Measurements from ENCODE around the gene LDLRAD4. TPM values are rescaled to one million over a fixed set of nuclear protein-coding genes. Genes with fewer than 3 reads are reported as not detected.

LDLRAD4 gene
- total RNA-seq, 4 donors from 2014 or later: 20.4 to 40.4 (median 35.3) TPM

DNA sequence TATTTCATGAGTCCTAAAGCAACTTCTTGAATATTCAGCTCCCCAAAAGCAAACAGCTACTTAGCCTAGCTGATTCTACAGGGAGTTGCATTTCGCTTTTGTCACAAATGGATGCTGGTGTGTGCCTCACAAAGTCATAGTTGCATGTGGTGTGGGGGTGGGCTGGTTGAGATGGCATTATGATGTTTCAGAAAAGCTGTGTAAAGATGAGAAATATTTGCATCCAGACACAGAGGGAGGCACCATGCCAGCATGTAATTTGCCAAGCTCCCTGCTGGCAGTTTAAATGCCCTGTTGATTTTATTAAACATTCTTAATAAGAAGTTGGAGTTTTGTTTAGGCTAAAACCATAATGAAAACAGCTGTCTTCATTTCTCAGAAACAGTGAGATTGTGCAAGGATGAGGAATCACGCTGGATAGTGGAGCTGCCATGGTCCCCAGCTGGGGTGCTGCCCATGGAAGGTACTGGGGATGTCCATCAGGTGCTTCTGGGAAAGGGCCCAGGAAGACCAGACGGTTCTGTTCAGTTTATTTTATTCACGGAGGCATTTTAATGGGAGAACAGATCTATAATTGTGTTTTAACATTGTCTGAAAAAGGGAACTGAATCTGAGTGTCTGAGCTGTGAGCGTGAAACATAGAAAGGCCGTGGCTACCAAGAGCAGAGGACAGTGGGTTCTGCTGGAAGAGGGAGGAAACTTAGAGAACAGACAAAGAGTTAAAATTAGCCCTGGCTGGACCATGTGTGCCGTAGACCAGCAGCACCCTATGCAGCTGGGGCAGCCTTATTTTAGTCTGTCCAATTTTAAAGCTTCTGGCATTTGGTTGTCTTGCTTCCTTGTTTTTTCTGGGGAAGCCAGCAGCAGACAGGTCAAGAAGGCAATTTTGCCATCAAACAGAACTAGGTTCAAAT lies 330.7 kb downstream of the LDLRAD4 start:
- H3K4me1 ChIP-seq: peaks cover 39 to 78% (median 64%) of the 10 kb centered on the region in 4 donors
- H3K36me3 ChIP-seq: no peaks in the 10 kb centered on the region
- WGBS: 28% methylated on average over 7 of the region's 7 CpGs
- TF ChIP-seq POLR2A (IDR thresholded peaks at IDR 0.05; ENCODE audit: low read depth): no peak
- peak; percentile 7 to 30 for TF ChIP-seq POLR2AphosphoS5 (IDR thresholded peaks at IDR 0.05)
- TF ChIP-seq EP300 (IDR thresholded peaks at IDR 0.05): peak; percentile 35
- intact Hi-C loops (cut with DNase I): no loop called here
- no peak overlapping the region for H3K4me3 ChIP-seq
- no peak for DNase-seq (ENCODE audit: extremely low spot score)
- H3K27me3 ChIP-seq: no peaks in the 10 kb centered on the region
- peak overlapping the region; percentile 60 to 78 (median 66) for H3K27ac ChIP-seq (replicated peaks in 1 of 4)
- H3K9me3 ChIP-seq: no peaks in the 10 kb centered on the region

DNA sequence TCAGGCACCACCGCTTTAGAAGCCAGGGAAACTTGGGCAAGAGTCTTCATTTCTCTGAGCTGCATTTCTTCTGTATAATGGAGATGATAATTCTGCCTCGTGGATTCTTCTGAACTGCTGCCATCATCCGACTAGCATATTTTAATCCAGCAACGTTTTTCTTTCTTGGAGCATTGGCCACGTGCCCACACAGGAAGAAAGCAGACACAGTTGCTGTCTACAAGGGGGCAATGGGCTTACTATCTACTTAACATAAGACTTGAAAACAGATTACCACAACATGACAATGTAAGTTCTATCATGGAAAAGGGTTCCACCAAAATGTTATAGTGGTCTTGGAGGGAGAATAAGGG lies 331.3 kb downstream of the LDLRAD4 start:
- Histone ChIP-seq H3K27ac (replicated peaks in 1 of 4) (peak overlapping the region; percentile 60 to 78 (median 66)), H3K4me3 (no peak overlapping the region), H3K36me3 (no peaks in the 10 kb centered on the region), H3K4me1 (peaks cover 39 to 73% (median 59%) of the 10 kb centered on the region in 4 donors), H3K9me3 (no peaks in the 10 kb centered on the region), H3K27me3 (no peaks in the 10 kb centered on the region)
- no peak for DNase-seq (ENCODE audit: extremely low spot score)
- TF ChIP-seq POLR2A (IDR thresholded peaks at IDR 0.05; ENCODE audit: low read depth): no peak
- TF ChIP-seq POLR2AphosphoS5 (IDR thresholded peaks at IDR 0.05): no peak
- TF ChIP-seq EP300 (IDR thresholded peaks at IDR 0.05): no peak
- TF ChIP-seq, protein P1, sequence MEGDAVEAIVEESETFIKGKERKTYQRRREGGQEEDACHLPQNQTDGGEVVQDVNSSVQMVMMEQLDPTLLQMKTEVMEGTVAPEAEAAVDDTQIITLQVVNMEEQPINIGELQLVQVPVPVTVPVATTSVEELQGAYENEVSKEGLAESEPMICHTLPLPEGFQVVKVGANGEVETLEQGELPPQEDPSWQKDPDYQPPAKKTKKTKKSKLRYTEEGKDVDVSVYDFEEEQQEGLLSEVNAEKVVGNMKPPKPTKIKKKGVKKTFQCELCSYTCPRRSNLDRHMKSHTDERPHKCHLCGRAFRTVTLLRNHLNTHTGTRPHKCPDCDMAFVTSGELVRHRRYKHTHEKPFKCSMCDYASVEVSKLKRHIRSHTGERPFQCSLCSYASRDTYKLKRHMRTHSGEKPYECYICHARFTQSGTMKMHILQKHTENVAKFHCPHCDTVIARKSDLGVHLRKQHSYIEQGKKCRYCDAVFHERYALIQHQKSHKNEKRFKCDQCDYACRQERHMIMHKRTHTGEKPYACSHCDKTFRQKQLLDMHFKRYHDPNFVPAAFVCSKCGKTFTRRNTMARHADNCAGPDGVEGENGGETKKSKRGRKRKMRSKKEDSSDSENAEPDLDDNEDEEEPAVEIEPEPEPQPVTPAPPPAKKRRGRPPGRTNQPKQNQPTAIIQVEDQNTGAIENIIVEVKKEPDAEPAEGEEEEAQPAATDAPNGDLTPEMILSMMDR (IDR thresholded peaks at IDR 0.05): no peak
- intact Hi-C loops (cut with DNase I): loop anchor here (10.0 kb wide), 1 partner anchor 185 kb away; no protein-coding TSS in a partner anchor
- 0% methylated on average over 5 of the region's 5 CpGs for WGBS

DNA sequence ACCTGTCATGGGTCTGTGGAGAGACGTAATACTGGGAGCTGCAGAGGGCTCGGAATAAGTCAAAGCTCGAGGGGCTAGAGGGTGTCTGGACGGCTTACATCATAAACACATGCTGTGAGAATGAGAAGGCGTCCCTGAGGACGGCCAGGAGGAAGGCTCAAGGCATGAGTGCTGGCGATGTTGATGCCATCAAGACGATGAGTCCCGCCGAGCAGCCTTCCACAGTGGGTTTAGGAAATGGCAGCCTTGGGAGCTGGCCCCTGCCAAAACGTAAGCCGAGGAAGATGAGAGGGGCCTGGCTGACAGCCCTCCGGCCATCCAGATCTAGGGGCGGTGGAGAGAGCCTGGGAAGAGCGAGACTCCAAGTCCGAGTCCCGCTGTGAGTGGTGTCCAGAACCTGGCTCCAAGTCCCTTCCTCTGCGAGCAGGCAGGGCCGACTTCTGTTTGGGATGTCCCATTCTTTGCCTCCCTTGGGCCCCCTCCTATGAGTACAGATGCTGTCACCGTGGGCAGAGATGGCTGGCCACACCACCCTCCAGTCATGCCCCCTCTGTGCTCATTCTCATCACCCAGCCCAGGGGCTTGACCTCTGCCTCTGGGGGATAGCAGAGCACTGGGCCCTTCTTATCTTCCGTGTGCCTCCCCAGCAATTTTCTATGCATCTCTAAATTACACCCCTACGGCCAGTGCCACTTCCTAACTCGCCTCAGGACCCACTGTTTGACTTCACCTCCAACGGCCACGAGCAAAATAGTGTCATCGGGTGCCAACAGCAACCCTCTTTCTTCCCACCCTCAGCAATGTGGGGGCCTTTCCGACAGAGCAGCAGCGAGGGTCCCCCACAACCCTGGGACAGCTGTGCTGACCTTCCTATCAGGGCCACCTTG lies 332.1 kb downstream of the LDLRAD4 start:
- TF ChIP-seq POLR2AphosphoS5 (IDR thresholded peaks at IDR 0.05) (no peak), EP300 (IDR thresholded peaks at IDR 0.05) (no peak), POLR2A (IDR thresholded peaks at IDR 0.05; ENCODE audit: low read depth) (no peak)
- TF ChIP-seq, protein P1 (IDR thresholded peaks at IDR 0.05): no peak
- intact Hi-C loops (cut with DNase I): loop anchor here (10.0 kb wide), 1 partner anchor 184 kb away; no protein-coding TSS in a partner anchor
- Histone ChIP-seq H3K27ac (replicated peaks in 1 of 4) (peak overlapping the region; percentile 16 to 78 (median 64)), H3K4me3 (no peak overlapping the region), H3K27me3 (no peaks in the 10 kb centered on the region), H3K4me1 (peaks cover 39 to 72% (median 57%) of the 10 kb centered on the region in 4 donors), H3K9me3 (no peaks in the 10 kb centered on the region), H3K36me3 (no peaks in the 10 kb centered on the region)
- WGBS: 96% methylated on average over 28 of the region's 28 CpGs
- no peak for DNase-seq (ENCODE audit: extremely low spot score)

DNA sequence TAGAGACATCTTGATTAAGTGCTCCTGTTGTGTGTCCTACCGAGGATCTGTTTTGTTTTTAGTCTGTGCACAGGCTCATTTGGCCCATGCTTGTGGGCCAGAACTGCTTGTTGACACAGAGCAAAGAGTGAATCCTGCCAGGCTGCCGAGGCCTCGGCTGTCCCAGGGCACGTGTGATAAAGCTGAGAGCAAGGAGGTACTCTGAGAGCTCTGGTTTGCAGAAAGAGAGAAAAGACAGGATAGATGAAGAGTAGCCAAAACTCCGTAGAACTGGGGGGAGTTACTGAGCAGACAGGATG lies 332.7 kb downstream of the LDLRAD4 start:
- Histone ChIP-seq H3K36me3 (no peaks in the 10 kb centered on the region), H3K27ac (replicated peaks in 1 of 4) (no peak overlapping the region), H3K4me1 (peaks cover 43 to 74% (median 61%) of the 10 kb centered on the region in 4 donors), H3K27me3 (no peaks in the 10 kb centered on the region), H3K9me3 (no peaks in the 10 kb centered on the region), H3K4me3 (no peak overlapping the region)
- no peak for DNase-seq (ENCODE audit: extremely low spot score)
- 55% methylated on average over 5 of the region's 5 CpGs for WGBS
- TF ChIP-seq POLR2AphosphoS5 (IDR thresholded peaks at IDR 0.05) (no peak), EP300 (IDR thresholded peaks at IDR 0.05) (no peak)
- intact Hi-C loops (cut with DNase I): loop anchor here (10.0 kb wide), 1 partner anchor 184 kb away; no protein-coding TSS in a partner anchor

- no peaks in the 10 kb centered on the region for H3K36me3 ChIP-seq
- no peaks in the 10 kb centered on the region for H3K9me3 ChIP-seq
- no peak for DNase-seq (ENCODE audit: extremely low spot score)
- no peak overlapping the region for H3K27ac ChIP-seq (replicated peaks in 1 of 4)
- intact Hi-C loops (cut with DNase I): loop anchor here (10.0 kb wide), 1 partner anchor 183 kb away; no protein-coding TSS in a partner anchor
- peaks cover 44 to 70% (median 65%) of the 10 kb centered on the region in 4 donors for H3K4me1 ChIP-seq
- H3K4me3 ChIP-seq: no peak overlapping the region
- TF ChIP-seq EP300 (IDR thresholded peaks at IDR 0.05) (no peak), POLR2A (IDR thresholded peaks at IDR 0.05; ENCODE audit: low read depth) (no peak), POLR2AphosphoS5 (IDR thresholded peaks at IDR 0.05) (no peak)
- TF ChIP-seq, protein P1 (IDR thresholded peaks at IDR 0.05): no peak
- WGBS: 75% methylated on average over 12 of the region's 13 CpGs
- no peaks in the 10 kb centered on the region for H3K27me3 ChIP-seq
Measured at GRCh38 chr18:13551841-13552733, 333.5 kb downstream of the LDLRAD4 start.
